Thoracic aorta (tissue), 2 donors: ENCODE measurements around the gene WIF1. TPM values are rescaled to one million over a fixed set of nuclear protein-coding genes. Genes with fewer than 3 reads are reported as not detected.

ENCODE experiments used
- ATAC-seq: fragments of 150-250 bp; one replicate; pipeline ENCODE4 v1.8.0; 2017; ENCODE audit warnings: low read depth; ENCODE audit not compliant: insufficient number of reproducible peaks, low FRiP score
- DNase-seq: peaks from one replicate; pipeline ENCODE4 v3.0.0-alpha.2; 2020; ENCODE audit warnings: low spot score
- H3K27ac ChIP-seq, 2 donors: fragments of 200-600 bp; sonication (generic); 1 replicate in 1 of 2; 2 replicates in 1 of 2; pipeline ENCODE4 v1.5.1; 2016; ENCODE audit warnings: mild to moderate bottlenecking in 2 of 2, moderate library complexity in 2 of 2
- H3K27me3 ChIP-seq: fragments of 200-600 bp; sonication (generic); replicated peaks from 2 replicates; pipeline ENCODE4 v1.6.0; 2016; ENCODE audit warnings: mild to moderate bottlenecking; ENCODE audit not compliant: insufficient read depth
- H3K36me3 ChIP-seq: fragments of 200-600 bp; sonication (generic); one replicate; pipeline ENCODE4 v1.5.1; 2016
- H3K4me1 ChIP-seq, 2 donors: fragments of 200-600 bp; sonication (generic); 1 replicate in 1 of 2; 2 replicates in 1 of 2; pipeline versions ENCODE4 v1.5.1 to v1.6.0; 2016; ENCODE audit warnings: low read depth in 2 of 2, mild to moderate bottlenecking in 1 of 2; ENCODE audit not compliant: control insufficient read depth in 1 of 2
- H3K4me3 ChIP-seq: fragments of 200-600 bp; sonication (generic); 2 replicates; pipeline ENCODE4 v1.5.1; 2016; ENCODE audit warnings: mild to moderate bottlenecking
- H3K9me3 ChIP-seq: fragments of 200-600 bp; sonication (generic); 2 replicates; pipeline ENCODE4 v1.5.1; 2016
- total RNA-seq, 2 donors: library from RNA; depleted of rRNA; stranded (reverse); fragments of >200 nt; gene quantifications; one replicate each; pipeline versions ENCODE4 v1.1.0 to v1.2.3, GENCODE V29; 2016
- TF ChIP-seq, protein P1 (sequence below): fragments of 200-600 bp; sonication (generic); IDR thresholded peaks from one replicate; pipeline ENCODE4 v1.5.1; 2019; ENCODE audit warnings: antibody characterized with exemption

WIF1 gene
- total RNA-seq, 2 donors from 2014 or later: not detected

DNA sequence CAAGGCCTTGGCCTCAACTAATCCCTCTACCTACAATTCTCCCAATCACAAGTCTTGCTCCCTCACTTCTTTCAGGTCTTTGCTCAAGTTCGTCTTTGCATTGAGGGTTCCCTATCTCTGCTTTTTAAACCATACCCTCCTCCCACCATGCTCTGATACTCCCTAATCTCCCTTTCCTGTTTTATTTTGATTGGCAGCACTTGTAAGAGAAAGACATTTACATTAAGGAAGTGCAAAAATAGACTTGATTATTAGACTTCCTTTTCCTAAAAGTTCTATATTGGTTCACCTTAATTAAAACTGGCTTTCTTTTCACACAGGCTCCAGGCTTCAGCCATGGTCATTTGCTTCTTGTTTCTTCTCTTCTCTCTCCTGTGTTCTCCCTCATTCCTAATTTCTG is 18.3 kb upstream of the WIF1 start:
- H3K4me1 ChIP-seq: no peaks in the 10 kb centered on the region
- DNase-seq (no peak), ATAC-seq (no peak)
- H3K9me3 ChIP-seq: peaks cover 2% of the 10 kb centered on the region
- no peaks in the 10 kb centered on the region for H3K27me3 ChIP-seq
- TF ChIP-seq, protein P1, sequence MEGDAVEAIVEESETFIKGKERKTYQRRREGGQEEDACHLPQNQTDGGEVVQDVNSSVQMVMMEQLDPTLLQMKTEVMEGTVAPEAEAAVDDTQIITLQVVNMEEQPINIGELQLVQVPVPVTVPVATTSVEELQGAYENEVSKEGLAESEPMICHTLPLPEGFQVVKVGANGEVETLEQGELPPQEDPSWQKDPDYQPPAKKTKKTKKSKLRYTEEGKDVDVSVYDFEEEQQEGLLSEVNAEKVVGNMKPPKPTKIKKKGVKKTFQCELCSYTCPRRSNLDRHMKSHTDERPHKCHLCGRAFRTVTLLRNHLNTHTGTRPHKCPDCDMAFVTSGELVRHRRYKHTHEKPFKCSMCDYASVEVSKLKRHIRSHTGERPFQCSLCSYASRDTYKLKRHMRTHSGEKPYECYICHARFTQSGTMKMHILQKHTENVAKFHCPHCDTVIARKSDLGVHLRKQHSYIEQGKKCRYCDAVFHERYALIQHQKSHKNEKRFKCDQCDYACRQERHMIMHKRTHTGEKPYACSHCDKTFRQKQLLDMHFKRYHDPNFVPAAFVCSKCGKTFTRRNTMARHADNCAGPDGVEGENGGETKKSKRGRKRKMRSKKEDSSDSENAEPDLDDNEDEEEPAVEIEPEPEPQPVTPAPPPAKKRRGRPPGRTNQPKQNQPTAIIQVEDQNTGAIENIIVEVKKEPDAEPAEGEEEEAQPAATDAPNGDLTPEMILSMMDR: no peak
- H3K4me3 ChIP-seq: no peak overlapping the region
- H3K27ac ChIP-seq: no peak overlapping the region
- H3K36me3 ChIP-seq: no peaks in the 10 kb centered on the region

DNA sequence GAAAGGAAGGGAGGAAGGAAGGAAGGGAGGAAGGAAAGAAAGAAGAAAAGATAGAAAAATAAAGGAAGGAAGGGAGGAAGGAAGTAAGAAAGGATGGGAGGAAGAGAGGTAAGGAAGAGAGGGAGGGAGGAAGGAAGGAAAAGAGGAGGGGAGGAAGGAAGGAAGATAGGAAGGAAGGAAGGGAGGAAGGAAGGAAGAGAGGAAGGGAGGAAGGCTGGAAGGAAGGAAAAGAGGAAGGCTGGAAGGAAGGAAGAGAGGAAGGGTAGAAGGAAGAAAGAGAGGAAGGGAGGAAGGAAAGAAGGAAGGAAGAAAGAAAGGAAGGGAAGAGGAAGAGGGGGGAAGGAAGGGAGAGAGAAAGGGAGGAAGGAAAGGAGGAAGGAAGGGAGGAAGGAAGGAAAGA is 12.8 kb upstream of the WIF1 start:
- TF ChIP-seq, protein P1: no peak
- Histone ChIP-seq H3K4me1 (no peaks in the 10 kb centered on the region), H3K4me3 (no peak overlapping the region), H3K27ac (no peak overlapping the region), H3K27me3 (no peaks in the 10 kb centered on the region), H3K9me3 (peaks cover 2% of the 10 kb centered on the region), H3K36me3 (no peaks in the 10 kb centered on the region)
- DNase-seq: no peak
- ATAC-seq: no peak

DNA sequence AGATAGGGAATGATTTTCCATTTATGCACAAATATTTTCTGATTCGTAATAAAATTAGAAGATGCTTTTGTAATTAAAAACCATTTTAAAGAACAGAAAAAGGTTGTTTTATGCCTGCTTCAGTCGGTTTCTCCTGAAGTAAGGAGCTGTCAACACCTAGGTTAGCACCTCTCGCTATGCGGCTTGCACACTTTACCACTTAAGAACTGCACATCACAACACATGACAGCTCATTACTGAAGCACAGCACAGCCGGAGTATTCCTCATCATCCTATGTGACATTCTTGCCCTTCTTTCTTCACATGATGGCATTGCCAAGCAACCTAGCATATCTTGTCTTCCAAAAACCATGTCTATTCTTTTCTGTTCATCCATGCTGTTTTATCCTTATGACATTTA is 5.4 kb upstream of the WIF1 start:
- Histone ChIP-seq H3K4me3 (no peak overlapping the region), H3K27me3 (no peaks in the 10 kb centered on the region), H3K27ac (no peak overlapping the region), H3K4me1 (peaks cover 0 to 1% of the 10 kb centered on the region in 2 donors), H3K9me3 (no peaks in the 10 kb centered on the region), H3K36me3 (no peaks in the 10 kb centered on the region)
- ATAC-seq (no peak), DNase-seq (no peak)
- TF ChIP-seq, protein P1: no peak

DNA sequence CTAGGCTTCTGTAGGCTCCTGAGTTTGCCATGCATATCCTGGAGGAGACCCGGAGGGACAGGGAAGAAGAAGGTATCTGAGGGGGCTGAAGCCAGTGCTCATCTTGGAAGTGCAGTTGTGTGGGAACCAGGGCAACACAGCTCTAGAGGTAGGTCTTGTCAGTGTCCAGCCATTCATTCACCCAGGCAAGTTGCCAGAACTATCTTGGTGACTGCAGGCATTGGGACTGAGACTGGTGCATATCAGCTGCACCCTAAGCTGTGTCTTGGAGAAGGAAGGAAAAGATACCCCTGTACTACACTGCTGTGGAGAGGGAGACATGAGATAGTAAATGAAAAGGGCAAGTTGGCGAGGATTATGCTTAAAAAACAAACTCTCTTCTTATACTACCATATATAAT is 4.9 kb upstream of the WIF1 start:
- DNase-seq (no peak), ATAC-seq (no peak)
- Histone ChIP-seq H3K27me3 (no peaks in the 10 kb centered on the region), H3K4me1 (peaks cover 3 to 6% of the 10 kb centered on the region in 2 donors), H3K27ac (no peak overlapping the region), H3K4me3 (no peak overlapping the region), H3K9me3 (no peaks in the 10 kb centered on the region), H3K36me3 (no peaks in the 10 kb centered on the region)
- TF ChIP-seq, protein P1: no peak

DNA sequence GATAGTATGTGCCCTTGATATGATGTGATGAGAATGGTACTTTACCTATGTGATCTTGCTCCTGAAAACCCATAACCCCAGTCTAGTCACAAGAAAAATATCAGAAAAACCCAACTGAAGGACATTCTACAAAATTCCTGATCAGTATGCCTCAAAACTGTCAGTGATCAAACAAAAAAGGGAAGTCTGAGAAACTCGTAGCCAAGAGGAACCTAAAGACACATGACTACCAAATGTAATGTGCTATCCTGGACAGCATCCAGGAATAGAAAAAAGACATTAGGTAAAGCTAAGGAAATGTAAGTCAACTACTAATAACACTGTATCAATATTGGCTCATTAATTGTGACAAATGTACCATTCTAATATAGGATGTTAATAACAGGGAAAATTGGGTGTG is 4.1 kb upstream of the WIF1 start:
- Histone ChIP-seq H3K27ac (no peak overlapping the region), H3K9me3 (no peaks in the 10 kb centered on the region), H3K27me3 (no peaks in the 10 kb centered on the region), H3K4me3 (no peak overlapping the region), H3K36me3 (no peaks in the 10 kb centered on the region), H3K4me1 (peaks cover 4 to 9% of the 10 kb centered on the region in 2 donors)
- TF ChIP-seq, protein P1: no peak
- ATAC-seq: no peak
- DNase-seq: no peak
